ENCODE results near the gene PPP2R2C.

PPP2R2C gene

GRCh38 chr4:6301051-6301731 lies 171.2 kb downstream of the PPP2R2C start:
- TF ChIP-seq, protein P1, sequence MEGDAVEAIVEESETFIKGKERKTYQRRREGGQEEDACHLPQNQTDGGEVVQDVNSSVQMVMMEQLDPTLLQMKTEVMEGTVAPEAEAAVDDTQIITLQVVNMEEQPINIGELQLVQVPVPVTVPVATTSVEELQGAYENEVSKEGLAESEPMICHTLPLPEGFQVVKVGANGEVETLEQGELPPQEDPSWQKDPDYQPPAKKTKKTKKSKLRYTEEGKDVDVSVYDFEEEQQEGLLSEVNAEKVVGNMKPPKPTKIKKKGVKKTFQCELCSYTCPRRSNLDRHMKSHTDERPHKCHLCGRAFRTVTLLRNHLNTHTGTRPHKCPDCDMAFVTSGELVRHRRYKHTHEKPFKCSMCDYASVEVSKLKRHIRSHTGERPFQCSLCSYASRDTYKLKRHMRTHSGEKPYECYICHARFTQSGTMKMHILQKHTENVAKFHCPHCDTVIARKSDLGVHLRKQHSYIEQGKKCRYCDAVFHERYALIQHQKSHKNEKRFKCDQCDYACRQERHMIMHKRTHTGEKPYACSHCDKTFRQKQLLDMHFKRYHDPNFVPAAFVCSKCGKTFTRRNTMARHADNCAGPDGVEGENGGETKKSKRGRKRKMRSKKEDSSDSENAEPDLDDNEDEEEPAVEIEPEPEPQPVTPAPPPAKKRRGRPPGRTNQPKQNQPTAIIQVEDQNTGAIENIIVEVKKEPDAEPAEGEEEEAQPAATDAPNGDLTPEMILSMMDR (IDR thresholded peaks at IDR 0.05; ENCODE audit: borderline replicate concordance, insufficient read depth, low read depth, low read length), result no peak
- H3K4me3 ChIP-seq (ENCODE audit: low read depth, low read length), result no peak overlapping the region

GRCh38 chr4:6300359-6300758 lies 172.1 kb downstream of the PPP2R2C start:
- H3K4me3 ChIP-seq (ENCODE audit: low read depth, low read length), result no peak overlapping the region
- TF ChIP-seq, protein P1 (IDR thresholded peaks at IDR 0.05; ENCODE audit: borderline replicate concordance, insufficient read depth, low read depth, low read length), result no peak

DNA sequence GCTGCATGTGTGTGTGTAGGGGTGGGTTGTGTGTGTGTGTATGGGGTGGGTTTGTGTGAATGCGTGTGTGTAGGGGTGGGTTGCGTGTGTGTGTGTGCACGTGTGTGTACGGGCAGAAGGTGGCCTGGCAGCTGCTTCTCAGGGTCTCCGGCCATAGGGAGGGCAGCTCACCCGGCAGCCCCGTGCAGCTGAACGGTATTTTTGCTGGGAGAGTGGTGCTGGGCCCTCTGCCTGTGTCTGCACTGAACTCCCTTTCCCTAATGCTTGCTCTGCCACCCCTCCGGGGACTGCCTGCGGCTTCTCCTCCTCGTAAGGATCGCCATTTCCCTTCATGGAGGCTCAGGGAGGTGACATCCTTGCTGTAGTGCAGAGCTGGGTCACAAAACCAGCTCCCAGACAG lies 172.5 kb downstream of the PPP2R2C start:
- TF ChIP-seq, protein P1 (IDR thresholded peaks at IDR 0.05; ENCODE audit: borderline replicate concordance, insufficient read depth, low read depth, low read length), result no peak
- H3K4me3 ChIP-seq (ENCODE audit: low read depth, low read length), result no peak overlapping the region

GRCh38 chr4:6298852-6299251 lies 173.6 kb downstream of the PPP2R2C start:
- TF ChIP-seq, protein P1 (IDR thresholded peaks at IDR 0.05; ENCODE audit: borderline replicate concordance, insufficient read depth, low read depth, low read length), result no peak
- no peak overlapping the region for H3K4me3 ChIP-seq (ENCODE audit: low read depth, low read length)

DNA sequence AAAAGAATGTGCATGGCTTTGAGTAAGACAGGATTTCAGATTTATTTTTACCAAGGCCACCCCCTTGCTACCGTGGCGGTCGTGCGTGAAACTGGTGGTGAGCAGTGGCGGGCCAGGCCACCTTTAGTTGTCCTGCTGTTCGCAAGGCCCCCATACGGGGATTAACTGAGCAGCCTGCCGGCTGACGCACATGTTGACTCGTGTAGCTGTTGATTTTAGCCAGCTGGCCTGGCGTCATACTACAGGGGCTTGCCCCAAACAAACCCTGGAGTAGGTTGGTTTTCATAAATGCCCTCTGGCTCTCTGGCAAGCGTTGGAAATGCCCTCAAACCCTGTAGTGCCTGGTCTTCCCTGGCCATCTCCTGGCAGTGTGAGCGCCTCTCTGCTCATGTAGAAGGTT lies 174.4 kb downstream of the PPP2R2C start:
- TF ChIP-seq, protein P1 (IDR thresholded peaks at IDR 0.05; ENCODE audit: borderline replicate concordance, insufficient read depth, low read depth, low read length), result no peak
- no peak overlapping the region for H3K4me3 ChIP-seq (ENCODE audit: low read depth, low read length)

DNA sequence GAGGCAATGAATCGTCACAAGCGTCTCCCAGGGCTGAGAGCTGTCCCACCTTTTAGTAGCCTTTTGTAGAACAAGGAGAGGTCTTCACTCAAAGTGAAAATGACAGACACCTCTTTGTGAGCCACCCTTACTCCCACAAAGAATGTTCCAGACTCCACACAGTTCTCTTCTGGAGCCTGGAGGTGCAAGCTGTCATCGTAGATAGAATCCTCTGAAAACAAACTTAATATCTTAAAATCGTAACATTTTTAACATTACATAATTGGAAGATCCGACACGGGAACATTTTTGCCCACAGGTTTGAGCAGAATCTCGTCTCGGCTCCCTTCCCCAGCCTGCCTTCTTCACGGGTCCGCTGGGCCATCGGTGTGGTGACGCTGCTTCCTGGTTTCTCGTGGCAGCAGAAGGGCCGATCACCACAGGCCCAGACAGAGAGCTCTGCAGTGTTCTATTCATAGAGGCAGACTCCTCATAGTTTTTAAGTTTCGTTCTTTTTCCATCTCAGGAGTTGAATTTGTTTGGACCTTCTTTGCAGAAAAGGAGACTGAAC lies 175.1 kb downstream of the PPP2R2C start:
- no peak overlapping the region for H3K4me3 ChIP-seq (ENCODE audit: low read depth, low read length)
- TF ChIP-seq, protein P1 (IDR thresholded peaks at IDR 0.05; ENCODE audit: borderline replicate concordance, insufficient read depth, low read depth, low read length), result no peak

- H3K4me3 ChIP-seq (ENCODE audit: low read depth, low read length), result no peak overlapping the region
- TF ChIP-seq, protein P1 (IDR thresholded peaks at IDR 0.05; ENCODE audit: borderline replicate concordance, insufficient read depth, low read depth, low read length), result no peak
Observed at GRCh38 chr4:6296026-6296425, 176.4 kb downstream of the PPP2R2C start.
